ENCODE data around the gene KCNK6. TPM values are rescaled to one million over a fixed set of nuclear protein-coding genes. Genes with fewer than 3 reads are reported as not detected.

Gene KCNK6
- total RNA-seq, 1 donor = 5.4 TPM

- H3K27ac ChIP-seq (ENCODE audit: low read depth, low read length) = peak overlapping the region; percentile 75
- no peak overlapping the region for H2AFZ ChIP-seq (ENCODE audit: low read length)
These were observed 42.6 kb upstream of the KCNK6 start for GRCh38 chr19:38276942-38277517.

GRCh38 chr19:38277549-38277948 is 42.1 kb upstream of the KCNK6 start:
- peak overlapping the region; percentile 35 for H2AFZ ChIP-seq (ENCODE audit: low read length)
- H3K79me2 ChIP-seq (ENCODE audit: insufficient read depth, low read length) = no peaks in the 10 kb centered on the region
- peak; percentile 22 for DNase-seq (ENCODE audit: insufficient read length, low spot score, missing footprints)
- no peaks in the 10 kb centered on the region for H3K27me3 ChIP-seq (ENCODE audit: insufficient read depth, low read length)
- peak overlapping the region; percentile 75 for H3K27ac ChIP-seq (ENCODE audit: low read depth, low read length)
- TF ChIP-seq CTCF (IDR thresholded peaks at IDR 0.05; ENCODE audit: extremely low read depth, low read depth, low read length) = no peak
- peak overlapping the region; percentile 70 for H3K4me2 ChIP-seq (ENCODE audit: insufficient read depth, low read length)
- peaks cover 24% of the 10 kb centered on the region for H3K4me1 ChIP-seq (ENCODE audit: insufficient read depth, low read length)
- H3K36me3 ChIP-seq (ENCODE audit: insufficient read depth, low read length) = no peaks in the 10 kb centered on the region
- no peaks in the 10 kb centered on the region for H3K9me3 ChIP-seq (ENCODE audit: low read depth, low read length)
- no peak overlapping the region for H3K4me3 ChIP-seq (ENCODE audit: insufficient read depth, low read length)
- H4K20me1 ChIP-seq (ENCODE audit: insufficient read depth, low read length) = no peaks in the 10 kb centered on the region

More at GRCh38 chr19:38276942-38277517, 42.6 kb upstream of the KCNK6 start:
- no peak for TF ChIP-seq CTCF (IDR thresholded peaks at IDR 0.05; ENCODE audit: extremely low read depth, low read depth, low read length)
- H3K4me1 ChIP-seq (ENCODE audit: insufficient read depth, low read length) = peaks cover 24% of the 10 kb centered on the region
- H3K27me3 ChIP-seq (ENCODE audit: insufficient read depth, low read length) = no peaks in the 10 kb centered on the region
- no peaks in the 10 kb centered on the region for H4K20me1 ChIP-seq (ENCODE audit: insufficient read depth, low read length)
- DNase-seq (ENCODE audit: insufficient read length, low spot score, missing footprints) = no peak
- H3K4me2 ChIP-seq (ENCODE audit: insufficient read depth, low read length) = peak overlapping the region; percentile 70
- no peaks in the 10 kb centered on the region for H3K79me2 ChIP-seq (ENCODE audit: insufficient read depth, low read length)
- no peak overlapping the region for H3K4me3 ChIP-seq (ENCODE audit: insufficient read depth, low read length)
- no peaks in the 10 kb centered on the region for H3K9me3 ChIP-seq (ENCODE audit: low read depth, low read length)
- no peaks in the 10 kb centered on the region for H3K36me3 ChIP-seq (ENCODE audit: insufficient read depth, low read length)

- Histone ChIP-seq H4K20me1 (ENCODE audit: insufficient read depth, low read length) (no peaks in the 10 kb centered on the region), H2AFZ (ENCODE audit: low read length) (peak overlapping the region; percentile 37), H3K4me1 (ENCODE audit: insufficient read depth, low read length) (peaks cover 24% of the 10 kb centered on the region), H3K27ac (ENCODE audit: low read depth, low read length) (peak overlapping the region; percentile 75), H3K27me3 (ENCODE audit: insufficient read depth, low read length) (no peaks in the 10 kb centered on the region), H3K79me2 (ENCODE audit: insufficient read depth, low read length) (no peaks in the 10 kb centered on the region), H3K4me2 (ENCODE audit: insufficient read depth, low read length) (peak overlapping the region; percentile 70), H3K36me3 (ENCODE audit: insufficient read depth, low read length) (no peaks in the 10 kb centered on the region), H3K9me3 (ENCODE audit: low read depth, low read length) (no peaks in the 10 kb centered on the region), H3K4me3 (ENCODE audit: insufficient read depth, low read length) (peak overlapping the region; percentile 41)
- DNase-seq (ENCODE audit: insufficient read length, low spot score, missing footprints) = peak; percentile 85
- no peak for TF ChIP-seq CTCF (IDR thresholded peaks at IDR 0.05; ENCODE audit: extremely low read depth, low read depth, low read length)
These were observed 41.5 kb upstream of the KCNK6 start for GRCh38 chr19:38277969-38278680.

- Histone ChIP-seq H3K4me1 (ENCODE audit: insufficient read depth, low read length) (peaks cover 24% of the 10 kb centered on the region), H2AFZ (ENCODE audit: low read length) (no peak overlapping the region), H3K79me2 (ENCODE audit: insufficient read depth, low read length) (no peaks in the 10 kb centered on the region), H3K9me3 (ENCODE audit: low read depth, low read length) (no peaks in the 10 kb centered on the region), H4K20me1 (ENCODE audit: insufficient read depth, low read length) (no peaks in the 10 kb centered on the region), H3K4me2 (ENCODE audit: insufficient read depth, low read length) (no peak overlapping the region), H3K27ac (ENCODE audit: low read depth, low read length) (peak overlapping the region; percentile 75), H3K36me3 (ENCODE audit: insufficient read depth, low read length) (no peaks in the 10 kb centered on the region), H3K4me3 (ENCODE audit: insufficient read depth, low read length) (no peak overlapping the region), H3K27me3 (ENCODE audit: insufficient read depth, low read length) (no peaks in the 10 kb centered on the region)
- TF ChIP-seq CTCF (IDR thresholded peaks at IDR 0.05; ENCODE audit: extremely low read depth, low read depth, low read length) = no peak
- no peak for DNase-seq (ENCODE audit: insufficient read length, low spot score, missing footprints)
These were observed 40.9 kb upstream of the KCNK6 start for GRCh38 chr19:38278751-38279150.

All from osteoblast (primary cell).